HEK293T (cell line): ENCODE measurements around the gene PSME2.
A peak's percentile ranks its signal among the peaks of the same experiment; 100 is the strongest.

Experiments
- CTCF ChIA-PET: fragments of 350-600 bp; formaldehyde crosslinking; extraction: SDS; loops from one replicate; lab custom pipeline; 2021; ENCODE audit warnings: antibody characterized with exemption, inconsistent platforms; lab: Yijun Ruan, JAX
- POLR2A ChIA-PET: fragments of 350-600 bp; formaldehyde crosslinking; extraction: SDS; loops from one replicate; lab custom pipeline; 2020; ENCODE audit warnings: antibody characterized with exemption, inconsistent platforms; lab: Yijun Ruan, JAX
- DNase-seq: peaks from one replicate; pipeline ENCODE4 v3.0.0; 2012; ENCODE audit warnings: mixed read lengths; ENCODE audit errors: extremely low spot score
- ARNT ChIP-seq: fragments of 450-650 bp; IDR thresholded peaks from 2 replicates; pipeline ENCODE4 v1.6.1; 2017; ENCODE audit warnings: mild to moderate bottlenecking
- BHLHE40 ChIP-seq: fragments of 450-650 bp; IDR thresholded peaks from 2 replicates; pipeline ENCODE4 v1.6.1; 2016; ENCODE audit warnings: mild to moderate bottlenecking, moderate library complexity, borderline replicate concordance
- ELF4 ChIP-seq: fragments of 450-650 bp; IDR thresholded peaks from 2 replicates; pipeline ENCODE4 v1.6.1; 2017; ENCODE audit warnings: antibody characterized with exemption
- FOXA1 ChIP-seq: fragments of 450-650 bp; IDR thresholded peaks from 2 replicates; pipeline ENCODE4 v1.6.1; 2016; ENCODE audit warnings: mild to moderate bottlenecking
- FOXK2 ChIP-seq: fragments of 450-650 bp; IDR thresholded peaks from 2 replicates; pipeline ENCODE4 v1.6.1; 2016; ENCODE audit warnings: mild to moderate bottlenecking
- FOXM1 ChIP-seq: fragments of 450-650 bp; IDR thresholded peaks from 2 replicates; pipeline ENCODE4 v1.6.1; 2017; ENCODE audit warnings: mild to moderate bottlenecking, borderline replicate concordance
- HDGF ChIP-seq: fragments of 450-650 bp; IDR thresholded peaks from 2 replicates; pipeline ENCODE4 v1.6.1; 2017; ENCODE audit warnings: antibody characterized with exemption, borderline replicate concordance
- L3MBTL2 ChIP-seq: fragments of 450-650 bp; conservative IDR thresholded peaks from 2 replicates; pipeline ENCODE4 v1.6.1; 2016; ENCODE audit warnings: mild to moderate bottlenecking
- LEF1 ChIP-seq: fragments of 450-650 bp; IDR thresholded peaks from 2 replicates; pipeline ENCODE4 v1.6.1; 2017; ENCODE audit warnings: mild to moderate bottlenecking, borderline replicate concordance
- NFRKB ChIP-seq: fragments of 450-650 bp; IDR thresholded peaks from 2 replicates; pipeline ENCODE4 v1.6.1; 2016; ENCODE audit warnings: mild to moderate bottlenecking, moderate library complexity
- SP1 ChIP-seq: fragments of 450-650 bp; IDR thresholded peaks from 2 replicates; pipeline ENCODE4 v1.6.1; 2017
- SUZ12 ChIP-seq: fragments of 450-650 bp; IDR thresholded peaks from 2 replicates; pipeline ENCODE4 v1.6.1; 2016; ENCODE audit warnings: mild to moderate bottlenecking
- TARDBP ChIP-seq: fragments of 450-650 bp; IDR thresholded peaks from 2 replicates; pipeline ENCODE4 v1.6.1; 2016
- ZNF384 ChIP-seq: fragments of 450-650 bp; IDR thresholded peaks from 2 replicates; pipeline ENCODE4 v1.6.1; 2016
- TF ChIP-seq, protein P1 (sequence below): fragments of 450-650 bp; IDR thresholded peaks from 2 replicates; pipeline ENCODE4 v1.6.1; 2016

Gene PSME2, protein sequence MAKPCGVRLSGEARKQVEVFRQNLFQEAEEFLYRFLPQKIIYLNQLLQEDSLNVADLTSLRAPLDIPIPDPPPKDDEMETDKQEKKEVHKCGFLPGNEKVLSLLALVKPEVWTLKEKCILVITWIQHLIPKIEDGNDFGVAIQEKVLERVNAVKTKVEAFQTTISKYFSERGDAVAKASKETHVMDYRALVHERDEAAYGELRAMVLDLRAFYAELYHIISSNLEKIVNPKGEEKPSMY

DNA sequence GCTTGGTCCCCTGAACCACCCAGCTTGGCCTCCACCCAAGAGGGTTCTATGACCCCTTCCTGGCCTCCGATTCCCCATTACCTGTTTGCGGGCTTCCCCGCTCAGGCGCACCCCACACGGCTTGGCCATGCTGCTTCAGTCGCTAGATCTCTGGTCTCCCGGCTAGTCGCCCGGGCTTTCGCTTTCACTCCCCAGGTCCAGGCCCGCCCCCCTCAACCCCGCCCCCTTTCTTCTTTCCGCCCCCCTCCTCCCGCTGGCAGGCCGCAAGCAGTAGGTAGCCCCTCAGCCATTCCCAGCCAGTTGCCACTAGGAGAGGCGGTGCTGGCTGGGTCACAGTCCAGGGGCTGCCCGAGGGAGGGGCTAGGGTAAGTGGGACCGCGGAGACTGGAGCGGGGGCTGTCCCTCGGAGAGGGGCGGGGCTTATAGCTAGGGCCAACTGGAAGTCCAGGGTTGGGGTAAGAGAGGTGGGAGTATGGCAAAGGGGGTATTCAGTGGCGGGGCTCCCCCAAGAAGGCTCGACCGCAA is at the start of gene PSME2:
Gene PSME2, minus strand, starts transcription at position 158 of the 525 bp plus-strand sequence. Its CDS starts 29 bp downstream, at position 129.
- TF ChIP-seq NFRKB = no peak
- TF ChIP-seq, protein P1, sequence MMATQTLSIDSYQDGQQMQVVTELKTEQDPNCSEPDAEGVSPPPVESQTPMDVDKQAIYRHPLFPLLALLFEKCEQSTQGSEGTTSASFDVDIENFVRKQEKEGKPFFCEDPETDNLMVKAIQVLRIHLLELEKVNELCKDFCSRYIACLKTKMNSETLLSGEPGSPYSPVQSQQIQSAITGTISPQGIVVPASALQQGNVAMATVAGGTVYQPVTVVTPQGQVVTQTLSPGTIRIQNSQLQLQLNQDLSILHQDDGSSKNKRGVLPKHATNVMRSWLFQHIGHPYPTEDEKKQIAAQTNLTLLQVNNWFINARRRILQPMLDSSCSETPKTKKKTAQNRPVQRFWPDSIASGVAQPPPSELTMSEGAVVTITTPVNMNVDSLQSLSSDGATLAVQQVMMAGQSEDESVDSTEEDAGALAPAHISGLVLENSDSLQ = 0 out of 2 replicates have a peak, but pooled peaks have one; percentile 40
- ChIA-PET POLR2A (interaction anchor here (0.6 to 4.2 kb wide), 24 partner anchors 9 to 252 kb away, joined by 3 to 56 read pairs (median 5); partner anchors contain the start of genes CARMIL3, CHMP4A, DCAF11 and GMPR2), CTCF (interaction anchor here (0.6 to 3.6 kb wide), 5 partner anchors 14 to 219 kb away, joined by 5 to 19 read pairs (median 12); partner anchors contain the start of genes DCAF11, IRF9 and NRL)
- peak; percentile 93 for DNase-seq

DNA sequence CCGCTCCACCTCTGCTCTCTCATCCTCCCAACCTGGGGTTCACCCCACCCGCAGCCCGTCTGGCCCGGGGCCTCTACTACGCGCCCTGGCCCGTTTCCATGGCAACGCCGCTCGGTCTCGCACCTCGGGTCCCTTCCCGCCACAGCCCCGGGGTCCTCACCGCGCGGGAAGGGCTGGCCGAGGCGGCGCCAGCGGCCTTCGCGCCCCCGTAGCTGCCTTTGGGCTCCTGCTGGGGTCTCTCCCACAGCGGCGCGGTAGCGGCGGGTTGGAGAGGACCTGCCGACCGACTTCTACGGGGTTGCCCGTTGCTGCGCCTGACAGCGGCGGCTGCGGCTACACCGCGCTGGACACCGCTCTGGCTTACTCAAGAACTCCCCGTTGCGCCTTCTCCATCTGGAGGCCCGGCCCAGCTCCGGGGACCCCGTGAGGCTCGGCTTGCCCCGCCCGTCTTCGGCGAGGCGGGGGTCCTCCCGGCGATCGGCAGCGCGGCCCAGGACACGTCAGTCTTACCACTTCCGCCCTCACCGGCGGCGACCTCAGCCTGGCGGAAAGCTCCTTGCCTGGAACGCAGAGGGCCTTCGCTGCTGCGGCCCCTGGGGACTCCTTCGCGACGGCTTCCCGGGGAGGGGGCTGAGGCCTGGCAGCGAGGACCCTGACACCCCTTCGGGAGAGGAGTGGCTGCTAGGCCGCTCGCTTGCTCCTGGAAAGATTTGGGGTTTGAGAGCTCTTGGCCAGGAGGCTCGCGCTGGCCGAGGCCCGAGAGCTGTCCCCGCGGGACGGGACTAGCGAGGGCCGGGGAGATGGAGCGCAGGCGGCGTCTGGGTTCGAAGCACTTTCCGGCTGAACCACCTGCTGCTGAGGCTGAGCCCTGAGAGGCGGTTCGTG is 49.0 kb upstream of the PSME2 start, which contains the start of gene TM9SF1:
Gene TM9SF1, minus strand, starts transcription at position 256 of the 885 bp plus-strand sequence. CDS start 422 bp downstream, outside the sequence.
- peak; percentile 90 for DNase-seq
- CTCF ChIA-PET = interaction anchor here (0.9 to 1.6 kb wide), 3 partner anchors 35 to 236 kb away, joined by 3 to 4 read pairs (median 3); partner anchors contain the start of gene IRF9
- TF ChIP-seq TARDBP (no peak), ELF4 (peak; percentile 95), HDGF (no peak), ZNF384 (no peak), NFRKB (no peak), SP1 (no peak), L3MBTL2 (peak; percentile 100), BHLHE40 (no peak), ARNT (no peak), LEF1 (no peak)
- TF ChIP-seq, protein P1 = peak; percentile 72

DNA sequence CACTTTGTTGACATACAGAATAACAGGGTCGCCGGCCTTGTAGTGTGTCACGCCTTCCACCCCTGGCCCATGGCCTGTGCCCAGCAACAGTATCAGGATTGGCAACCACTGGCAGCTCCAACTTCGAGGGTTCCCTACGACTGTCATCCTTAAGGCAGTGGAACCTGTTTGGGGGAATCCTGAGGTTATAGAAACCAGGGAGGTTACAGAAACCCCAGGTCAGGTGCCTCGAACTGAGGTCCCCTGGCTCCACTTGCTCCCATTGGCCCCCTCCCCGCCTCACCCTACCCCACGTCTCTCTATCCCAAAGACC is 48.4 kb upstream of the PSME2 start:
- DNase-seq = no peak
- CTCF ChIA-PET = interaction anchor here (1.6 kb wide), 1 partner anchor 237 kb away, joined by 3 read pairs; no protein-coding TSS in a partner anchor
- TF ChIP-seq FOXA1 = no peak
- no peak for TF ChIP-seq ELF4
- TF ChIP-seq FOXK2 = no peak
- no peak for TF ChIP-seq SUZ12
- TF ChIP-seq NFRKB = no peak
- TF ChIP-seq, protein P1 = no peak
- no peak for TF ChIP-seq HDGF
- TF ChIP-seq L3MBTL2 = no peak
- POLR2A ChIA-PET = interaction anchor here (0.9 to 2.6 kb wide), 10 partner anchors 7 to 101 kb away, joined by 3 to 33 read pairs (median 10); partner anchors contain the start of genes CHMP4A, DCAF11, EMC9 and NRL

More for the DNA sequence above, 49.0 kb upstream of the PSME2 start, which contains the start of gene TM9SF1:
- POLR2A ChIA-PET = interaction anchor here (0.7 to 2.6 kb wide), 26 partner anchors 8 to 246 kb away, joined by 3 to 33 read pairs (median 6); partner anchors contain the start of genes CARMIL3, CHMP4A, DCAF11 and EMC9

DNA sequence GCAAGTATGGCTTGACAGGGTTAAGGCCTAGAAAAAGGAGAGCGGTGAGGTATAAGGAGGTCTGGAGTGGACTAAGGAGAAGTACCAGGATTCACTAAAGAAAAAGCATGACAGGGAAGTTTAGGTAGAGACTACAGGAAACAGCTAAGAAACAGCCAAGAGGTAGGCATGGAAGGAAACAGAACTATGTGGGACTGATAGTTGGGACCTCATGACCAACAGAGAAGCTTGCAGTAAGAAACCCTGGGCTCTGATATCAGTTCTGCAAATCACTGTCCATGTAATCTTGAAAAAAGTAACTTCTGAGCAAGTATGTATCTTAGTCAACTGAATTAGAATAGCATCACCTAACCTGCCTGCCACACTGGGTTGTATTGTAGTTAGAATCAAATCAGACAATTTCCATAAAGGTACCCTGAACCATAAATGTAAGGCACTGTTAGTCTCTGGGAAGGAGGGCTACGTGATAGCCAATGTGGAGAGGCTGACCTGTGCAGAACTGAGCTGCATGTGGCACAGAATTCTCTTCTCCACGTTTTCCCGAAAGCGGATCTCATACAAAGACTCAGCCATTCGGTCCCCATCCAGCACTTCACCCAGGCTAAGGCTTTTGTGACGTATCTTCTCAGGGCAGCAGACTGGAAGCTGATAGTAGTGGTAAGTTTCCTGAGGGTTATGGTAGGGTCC is 47.9 kb upstream of the PSME2 start:
- no peak for DNase-seq
- no peak for TF ChIP-seq ARNT
- no peak for TF ChIP-seq FOXM1
- ChIA-PET CTCF (interaction anchor here (1.6 kb wide), 1 partner anchor 237 kb away, joined by 3 read pairs; no protein-coding TSS in a partner anchor), POLR2A (interaction anchor here (0.7 to 2.6 kb wide), 7 partner anchors 9 to 80 kb away, joined by 3 to 16 read pairs (median 14); partner anchors contain the start of genes CHMP4A, DCAF11, EMC9 and NRL)

DNA sequence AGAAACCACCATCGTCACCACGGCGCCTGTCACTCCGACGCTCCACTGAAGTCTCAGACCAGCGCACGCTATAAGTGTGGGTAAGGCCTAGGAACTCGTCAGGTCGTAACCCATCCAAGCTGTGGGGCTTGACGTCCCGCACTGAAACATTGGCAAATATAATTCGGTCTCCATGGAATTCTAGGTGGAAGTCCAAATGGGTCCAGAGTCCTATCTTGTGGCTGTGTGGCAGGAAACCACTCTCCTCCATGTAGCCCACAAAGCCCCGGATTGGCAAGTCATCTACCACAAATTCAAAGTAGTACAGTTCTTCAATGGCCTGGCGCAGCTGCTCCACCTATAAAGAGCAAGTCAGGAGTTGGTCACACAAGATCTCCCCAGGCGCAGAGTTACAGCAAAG is 46.5 kb upstream of the PSME2 start:
- CTCF ChIA-PET = no interaction called here
- TF ChIP-seq ZNF384 (no peak), LEF1 (no peak), FOXM1 (no peak), L3MBTL2 (no peak), TARDBP (no peak), NFRKB (no peak), ARNT (no peak), SP1 (no peak), HDGF (no peak), SUZ12 (no peak), FOXA1 (no peak)
- TF ChIP-seq, protein P1 = no peak
- DNase-seq = no peak
- POLR2A ChIA-PET = no interaction called here
